Stomach (tissue), 4 donors: ENCODE results near the gene WFIKKN1.

ENCODE experiments used
- CTCF ChIP-seq, 7 experiments: fragments of 450-650 bp in 4 of 7; fragments of 200-600 bp in 3 of 7; sonication (generic) in 3 of 7; IDR thresholded peaks; one replicate each; pipeline ENCODE4 v1.5.1; 2016 to 2019; ENCODE audit warnings: antibody characterized with exemption in 7 of 7, control low read depth in 2 of 7, mild to moderate bottlenecking in 1 of 7
- EP300 ChIP-seq: sonication (generic); formaldehyde crosslinking; IDR thresholded peaks from one replicate; pipeline ENCODE4 v1.6.1; 2017; ENCODE audit warnings: antibody characterized with exemption
- POLR2A ChIP-seq, 4 donors: fragments of 450-650 bp; IDR thresholded peaks; one replicate each; pipeline ENCODE4 v1.6.1; 2016; ENCODE audit warnings: antibody characterized with exemption in 4 of 4, control low read depth in 2 of 4, mild to moderate bottlenecking in 1 of 4, moderate library complexity in 1 of 4
- POLR2AphosphoS5 ChIP-seq, 3 donors: sonication (generic); formaldehyde crosslinking; IDR thresholded peaks; one replicate each; pipeline ENCODE4 v1.6.1; 2016; ENCODE audit warnings: antibody characterized with exemption in 3 of 3

- TF ChIP-seq POLR2AphosphoS5 (IDR thresholded peaks at IDR 0.05) (no peak), CTCF (IDR thresholded peaks at IDR 0.05) (no peak), EP300 (no peak), POLR2A (IDR thresholded peaks at IDR 0.05) (no peak)
Measured at GRCh38 chr16:629833-630248, 944 bp upstream of the WFIKKN1 start.
